ENCODE data around the gene SPATA16.
"Not testable (repeated sequence)": the region's sequence is repeated elsewhere in the genome, so short reads cannot be mapped to it uniquely, and the experiment has no call there.

The SPATA16 gene

GRCh38 chr3:173004681-173005080 is 136.4 kb downstream of the SPATA16 start:
- no peak for DNase-seq (ENCODE audit: low spot score)

- no peak for DNase-seq (ENCODE audit: low spot score)
Measured at GRCh38 chr3:173003956-173004355, 137.1 kb downstream of the SPATA16 start.

- DNase-seq (ENCODE audit: low spot score) = no peak
Measured at GRCh38 chr3:173003471-173003870, 137.6 kb downstream of the SPATA16 start.

- no peak for DNase-seq (ENCODE audit: low spot score)
Measured at GRCh38 chr3:173001622-173002021, 139.4 kb downstream of the SPATA16 start.

- DNase-seq (ENCODE audit: low spot score) = no peak
Measured at GRCh38 chr3:173000553-173000952, 140.5 kb downstream of the SPATA16 start.

GRCh38 chr3:172993412-172993811 is 147.6 kb downstream of the SPATA16 start:
- no peak for DNase-seq (ENCODE audit: low spot score)

GRCh38 chr3:172991424-172991996 is 149.5 kb downstream of the SPATA16 start:
- no peak for DNase-seq (ENCODE audit: low spot score)

GRCh38 chr3:172989373-172989772 is 151.7 kb downstream of the SPATA16 start:
- DNase-seq (ENCODE audit: low spot score) = no peak

- no peak for DNase-seq (ENCODE audit: low spot score)
Measured at GRCh38 chr3:172987273-172987672, 153.8 kb downstream of the SPATA16 start.

- DNase-seq (ENCODE audit: low spot score) = no peak
Measured at GRCh38 chr3:172984914-172985313, 156.1 kb downstream of the SPATA16 start.

GRCh38 chr3:172982736-172983364 is 158.2 kb downstream of the SPATA16 start:
- DNase-seq (ENCODE audit: low spot score) = no peak

- DNase-seq (ENCODE audit: low spot score) = no peak
Measured at GRCh38 chr3:172981407-172981983, 159.5 kb downstream of the SPATA16 start.

- DNase-seq (ENCODE audit: low spot score) = no peak
Measured at GRCh38 chr3:172980849-172981248, 160.2 kb downstream of the SPATA16 start.

- DNase-seq (ENCODE audit: low spot score) = no peak
Measured at GRCh38 chr3:172977696-172978095, 163.3 kb downstream of the SPATA16 start.

- DNase-seq (ENCODE audit: low spot score) = no peak
Measured at GRCh38 chr3:172974969-172975368, 166.1 kb downstream of the SPATA16 start.

GRCh38 chr3:172973799-172974198 is 167.2 kb downstream of the SPATA16 start:
- no peak for DNase-seq (ENCODE audit: low spot score)

- no peak for DNase-seq (ENCODE audit: low spot score)
Measured at GRCh38 chr3:172972717-172973116, 168.3 kb downstream of the SPATA16 start.

- DNase-seq (ENCODE audit: low spot score) = no peak
Measured at GRCh38 chr3:172972067-172972466, 169.0 kb downstream of the SPATA16 start.

GRCh38 chr3:172968646-172969045 is 172.4 kb downstream of the SPATA16 start:
- DNase-seq (ENCODE audit: low spot score) = no peak

GRCh38 chr3:172965256-172965655 is 175.8 kb downstream of the SPATA16 start:
- no peak for DNase-seq (ENCODE audit: low spot score)

- DNase-seq (ENCODE audit: low spot score) = not testable (repeated sequence)
Measured at GRCh38 chr3:172960626-172961182, 180.3 kb downstream of the SPATA16 start.

GRCh38 chr3:172958565-172958964 is 182.5 kb downstream of the SPATA16 start:
- DNase-seq (ENCODE audit: low spot score) = no peak

GRCh38 chr3:172953571-172953970 is 187.5 kb downstream of the SPATA16 start:
- DNase-seq (ENCODE audit: low spot score) = no peak
